ENCODE results near the gene ALCAM.
"Not testable (repeated sequence)": the region's sequence is repeated elsewhere in the genome, so short reads cannot be mapped to it uniquely, and the experiment has no call there.

ALCAM gene

DNA sequence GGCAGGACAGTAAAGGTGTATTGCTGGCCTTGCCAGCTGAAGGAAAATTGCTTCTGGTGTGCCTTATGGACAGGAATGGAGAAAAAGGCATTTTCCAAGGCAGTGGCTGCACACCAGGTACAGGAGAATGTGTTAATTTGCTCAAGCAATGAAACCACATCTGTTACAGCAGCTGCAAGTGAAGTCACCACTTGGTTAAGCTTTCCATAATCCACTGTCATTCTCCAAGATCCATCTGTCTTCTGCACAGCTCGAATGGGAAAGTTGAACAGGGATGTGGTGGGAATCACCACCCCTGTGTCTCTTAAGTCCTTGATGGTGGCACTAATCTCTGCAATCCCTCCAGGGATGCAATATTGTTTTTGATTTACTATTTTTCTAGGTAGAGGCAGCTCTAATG lies 236.8 kb downstream of the ALCAM start:
- not testable (repeated sequence) for DNase-seq

DNA sequence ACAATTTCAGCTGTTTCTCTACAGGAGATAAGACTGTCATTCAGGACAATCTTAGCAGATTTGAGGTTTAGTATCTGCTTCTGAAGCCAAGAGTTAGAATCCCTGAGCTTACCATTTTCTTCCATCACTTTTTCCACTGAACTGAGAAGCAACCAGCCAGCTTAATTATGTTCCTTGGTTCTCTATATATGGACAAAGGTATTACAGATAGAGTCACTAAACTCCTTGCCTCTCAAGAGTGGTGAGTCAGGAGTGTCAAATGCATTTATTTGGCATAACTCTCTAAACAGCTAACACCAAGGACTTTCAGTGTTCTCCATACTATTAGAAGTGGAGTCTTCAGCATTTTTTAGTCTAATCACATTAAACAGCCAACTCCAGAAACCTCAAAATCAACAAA lies 239.3 kb downstream of the ALCAM start:
- no peak for DNase-seq

DNA sequence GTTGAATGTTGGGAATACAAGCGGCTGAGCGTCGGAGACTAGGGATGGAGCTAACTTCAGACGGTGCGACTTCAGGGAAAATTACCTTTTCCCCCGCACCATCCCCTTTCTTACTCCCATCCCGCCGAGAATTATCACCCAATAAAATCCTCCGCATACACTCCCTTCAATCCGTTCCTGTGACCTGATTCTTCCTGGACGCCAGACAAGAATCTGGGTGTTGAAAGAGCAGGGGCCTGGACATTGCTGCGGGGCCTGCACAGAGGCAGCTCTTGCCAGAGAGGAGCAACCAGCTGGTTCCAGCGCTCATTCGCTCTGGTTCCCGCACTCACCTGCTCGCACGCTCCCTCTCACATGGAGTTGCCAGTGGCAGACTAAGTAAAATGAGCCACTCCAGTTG lies 241.9 kb downstream of the ALCAM start:
- no peak for DNase-seq

DNA sequence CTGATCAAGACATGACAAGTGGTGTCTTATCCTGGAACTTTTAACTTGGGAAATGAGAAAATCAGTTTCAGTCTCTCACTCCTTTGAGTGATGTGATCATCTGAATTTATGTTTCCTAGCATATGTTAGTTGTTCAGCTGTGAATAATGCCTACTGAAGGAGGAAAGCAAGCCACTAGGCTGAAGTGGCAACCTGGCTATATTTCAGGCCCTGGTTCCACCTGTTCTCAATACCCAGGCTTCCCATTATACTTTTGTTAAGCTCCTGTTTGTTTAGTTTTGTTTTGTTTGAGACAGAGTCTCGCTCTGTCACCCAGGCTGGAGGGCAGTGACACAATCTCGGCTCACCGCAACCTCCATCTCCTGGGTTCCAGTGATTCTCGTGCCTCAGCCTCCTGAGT lies 243.8 kb downstream of the ALCAM start:
- DNase-seq, result no peak

DNA sequence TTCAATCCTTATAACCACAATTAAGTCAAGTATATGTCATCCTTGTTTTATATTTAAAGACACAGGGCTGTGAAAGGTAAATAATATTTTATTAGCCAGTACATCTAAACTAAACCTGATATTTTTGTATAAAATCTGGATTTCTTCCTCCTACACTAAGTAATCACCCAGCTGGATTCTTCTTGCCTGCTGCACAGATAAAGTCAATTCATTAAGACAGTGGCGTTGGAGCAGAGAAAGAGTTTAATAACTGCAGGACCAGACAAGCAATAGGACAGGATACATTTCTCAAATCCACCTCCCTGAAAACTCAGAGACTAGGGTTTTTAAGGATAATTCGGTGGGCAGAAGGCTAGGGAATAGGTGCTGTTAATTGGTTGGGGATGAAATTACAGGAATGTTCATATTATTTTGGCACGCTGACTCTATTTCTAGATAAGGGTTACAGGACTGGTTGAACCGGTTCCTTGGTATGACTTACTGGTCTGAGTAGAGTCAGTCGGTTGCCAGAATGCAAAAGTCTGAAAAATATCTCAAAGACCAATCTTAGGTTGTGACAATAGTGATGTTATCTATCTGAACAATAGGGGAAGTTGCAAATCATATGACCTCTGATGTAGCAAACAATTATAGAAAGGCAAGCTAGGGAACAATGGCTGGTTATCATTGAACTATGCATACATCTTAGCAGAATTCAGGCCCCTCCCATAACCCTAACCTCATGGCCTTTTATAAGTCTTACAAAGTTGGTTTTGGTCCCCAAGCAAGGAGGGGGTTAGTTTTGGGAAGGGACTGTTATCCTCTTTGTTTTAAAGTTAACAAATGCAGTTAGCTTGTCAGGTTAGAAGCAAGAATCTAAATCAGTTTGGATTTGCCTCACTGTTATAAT lies 244.8 kb downstream of the ALCAM start:
- DNase-seq, result no peak

DNA sequence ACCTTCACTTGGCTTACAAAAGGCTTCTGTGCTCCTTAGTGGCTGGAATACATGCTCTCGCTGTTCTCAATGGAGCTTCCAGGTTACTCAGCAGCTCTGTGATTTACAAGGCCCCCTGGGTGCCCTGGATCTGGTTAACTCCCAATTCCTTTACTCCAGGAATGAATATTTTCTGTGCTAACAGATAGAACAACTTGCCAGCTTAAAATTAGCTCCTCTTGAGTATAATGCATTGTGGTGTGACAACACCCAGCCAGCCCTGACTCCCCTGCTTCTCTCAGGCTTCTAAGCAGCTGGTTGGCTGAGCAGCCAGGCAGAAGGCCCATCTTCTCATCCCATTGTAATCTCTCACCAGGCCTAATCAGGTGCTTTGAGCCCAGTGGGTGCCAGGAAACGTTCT lies 246.4 kb downstream of the ALCAM start:
- DNase-seq, result no peak

DNA sequence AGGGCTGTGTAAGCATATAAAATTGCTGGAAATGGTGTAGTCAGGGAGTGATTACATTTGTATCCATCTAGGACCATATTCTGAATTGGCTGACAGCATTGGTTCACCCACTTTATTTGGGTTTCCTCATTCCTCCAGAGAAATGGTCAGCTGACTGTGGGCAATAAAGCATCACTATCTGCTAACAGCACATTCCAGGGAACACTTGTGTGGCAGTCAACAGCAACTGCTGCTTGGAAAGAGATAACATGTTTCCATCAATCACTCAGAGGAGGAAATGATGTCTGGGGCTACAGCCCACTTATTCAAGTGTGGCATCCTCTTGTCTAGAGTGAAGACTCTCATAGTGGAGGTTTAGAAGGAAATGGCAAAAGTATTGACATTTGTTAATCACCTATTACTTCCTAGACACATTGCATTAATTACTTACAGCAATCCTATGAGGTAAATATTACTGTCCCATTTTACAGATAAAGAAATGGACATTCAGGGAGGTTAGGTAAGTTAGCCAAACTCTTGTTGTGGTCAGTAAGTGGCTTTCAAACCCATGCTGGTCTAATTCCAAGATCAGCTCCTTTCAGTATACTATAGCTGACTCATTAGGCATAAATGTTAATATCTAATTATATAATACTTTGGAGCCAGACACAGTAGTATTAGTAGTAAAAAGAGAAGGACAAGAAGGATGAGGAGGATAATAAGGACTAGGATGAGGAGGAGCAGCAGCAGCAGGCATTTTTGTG lies 247.8 kb downstream of the ALCAM start:
- no peak for DNase-seq

DNA sequence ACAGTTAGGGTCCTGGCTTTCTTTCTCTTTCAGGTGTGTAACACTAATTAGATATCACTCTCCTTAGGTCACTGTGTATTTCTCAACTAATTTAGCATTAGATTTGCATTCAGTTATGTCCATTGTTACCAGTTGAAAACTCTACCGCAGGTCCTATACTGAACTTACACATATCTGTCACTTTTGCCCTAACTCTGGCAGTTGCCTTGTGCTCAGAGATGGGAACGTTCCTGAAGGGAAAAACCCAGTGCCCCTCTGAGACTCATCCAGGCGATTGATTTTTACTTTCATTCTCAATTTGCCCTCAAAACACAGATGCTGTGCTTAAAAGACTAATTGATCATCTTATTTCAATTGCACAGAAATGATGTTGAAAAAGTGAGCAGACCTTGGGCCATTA lies 249.1 kb downstream of the ALCAM start:
- no peak for DNase-seq

DNA sequence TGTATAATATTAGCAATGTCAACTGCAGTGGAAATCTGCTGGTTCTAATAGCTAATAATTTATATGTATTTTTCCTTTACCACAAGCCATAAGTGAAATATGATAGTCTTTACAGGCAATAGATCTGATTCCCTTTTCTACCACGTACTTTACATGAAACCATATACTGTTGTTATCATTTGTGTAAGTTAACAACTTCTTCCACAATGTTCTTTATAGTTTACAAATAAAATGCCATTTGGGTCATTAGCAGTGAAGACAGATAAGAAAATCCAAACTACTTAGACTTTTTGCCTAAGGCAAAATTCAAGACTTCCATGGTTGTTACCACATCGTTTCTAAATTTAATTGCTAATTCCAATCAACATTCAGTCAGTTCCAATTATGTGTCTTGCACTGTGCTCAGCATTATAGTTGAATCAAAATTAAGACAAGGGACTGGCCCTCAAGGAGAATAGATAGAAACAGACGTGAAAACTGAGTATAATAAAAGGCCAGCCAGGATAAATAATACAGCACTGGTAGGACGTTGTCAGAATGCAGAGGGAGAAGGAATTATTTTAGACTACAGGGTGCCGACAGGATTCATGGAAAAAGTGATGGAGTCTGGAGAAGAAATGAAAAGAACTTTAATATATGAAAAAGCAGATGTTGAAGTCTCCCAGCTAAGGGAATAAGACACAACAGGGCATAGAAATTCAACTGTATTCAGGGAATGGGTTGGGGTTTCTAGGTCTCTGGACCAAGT lies 249.8 kb downstream of the ALCAM start:
- no peak for DNase-seq

DNA sequence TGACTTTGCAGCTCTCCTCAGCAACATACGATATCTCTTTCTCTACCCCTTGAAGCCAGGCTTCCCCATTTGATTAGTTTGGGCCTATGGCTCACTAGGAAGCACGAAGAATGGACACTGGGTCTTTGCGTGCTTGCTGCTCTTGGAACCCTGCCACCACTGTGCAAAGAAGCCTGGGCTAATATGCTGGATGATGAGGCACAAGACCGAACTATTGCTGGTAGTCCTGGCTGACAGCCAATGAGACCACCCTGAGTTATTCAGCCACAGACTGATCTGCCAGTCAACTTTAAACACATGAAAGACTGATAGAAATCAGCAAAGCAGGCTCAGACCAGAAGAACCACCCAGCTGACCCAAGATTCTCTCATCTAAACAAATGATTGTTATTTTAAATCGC lies 251.8 kb downstream of the ALCAM start:
- DNase-seq, result no peak

DNA sequence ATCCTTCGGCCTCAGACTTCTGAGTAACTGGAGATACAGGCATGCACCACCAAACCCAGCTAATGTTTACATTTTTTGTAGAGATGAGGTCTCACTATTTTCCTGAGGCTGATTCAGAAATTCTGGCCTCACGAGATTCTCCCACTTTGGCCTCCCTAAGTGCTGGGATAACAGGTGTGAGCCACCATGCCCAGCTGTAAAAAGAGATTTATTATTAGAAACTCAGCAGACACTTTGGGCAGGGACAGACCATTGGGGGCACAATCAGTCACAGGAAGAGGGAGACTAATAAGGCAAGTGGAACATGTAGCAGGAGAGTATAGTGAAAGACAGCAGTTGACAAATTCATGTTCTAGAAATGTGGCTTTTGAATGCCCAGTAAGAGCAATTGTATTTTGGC lies 252.9 kb downstream of the ALCAM start:
- DNase-seq, result no peak

DNA sequence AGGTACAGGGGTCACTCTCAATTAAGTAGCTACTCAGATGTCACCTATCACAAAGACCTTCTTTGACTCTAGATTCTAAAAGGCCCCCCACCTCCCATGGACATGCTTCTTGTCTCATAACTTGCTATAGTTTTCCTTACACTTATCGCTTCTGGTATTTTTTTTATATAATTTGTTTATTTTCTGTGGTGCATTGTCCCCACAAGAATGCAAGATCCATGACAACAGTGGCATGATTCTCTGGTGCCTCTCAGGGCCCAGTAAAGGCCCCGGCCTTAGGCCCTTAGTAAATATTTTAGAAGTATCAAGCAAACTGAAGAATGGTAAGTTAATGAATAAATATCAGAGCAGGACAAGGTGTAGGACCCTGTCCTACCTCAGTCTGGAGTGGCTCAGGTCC lies 253.5 kb downstream of the ALCAM start:
- no peak for DNase-seq

DNA sequence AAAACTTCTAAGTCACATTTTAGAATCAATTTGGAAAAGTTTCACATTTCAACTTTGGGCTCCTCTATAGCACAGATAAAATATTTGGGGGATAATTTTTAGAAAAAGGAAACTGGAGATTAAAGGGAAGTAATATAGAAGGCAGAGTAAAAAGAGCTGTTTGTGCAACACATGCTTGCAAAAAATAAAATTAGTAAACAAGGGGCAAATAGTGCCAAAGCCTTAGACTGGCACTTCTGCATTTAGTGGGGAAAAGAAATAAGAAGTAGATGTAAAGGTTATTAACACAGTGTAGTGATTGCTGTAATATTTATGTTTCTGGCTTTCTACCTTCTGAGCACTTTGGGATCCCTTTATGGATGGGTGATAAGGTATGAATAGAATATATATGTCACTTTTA lies 255.5 kb downstream of the ALCAM start:
- no peak for DNase-seq
